ENCODE measurements around the gene LMBR1.

The LMBR1 gene

GRCh38 chr7:156682928-156683327 lies 210.1 kb downstream of the LMBR1 start:
- DNase-seq = no peak

GRCh38 chr7:156680281-156680680 lies 212.7 kb downstream of the LMBR1 start:
- DNase-seq = no peak

GRCh38 chr7:156677374-156678054 lies 215.5 kb downstream of the LMBR1 start:
- DNase-seq = no peak

GRCh38 chr7:156676263-156676662 lies 216.7 kb downstream of the LMBR1 start:
- DNase-seq = no peak

GRCh38 chr7:156675721-156676120 lies 217.3 kb downstream of the LMBR1 start:
- no peak for DNase-seq

- DNase-seq = no peak
Observed at GRCh38 chr7:156673902-156674301, 219.1 kb downstream of the LMBR1 start.

- no peak for DNase-seq
Observed at GRCh38 chr7:156673454-156673853, 219.5 kb downstream of the LMBR1 start.

- DNase-seq = no peak
Observed at GRCh38 chr7:156669035-156669828, 223.8 kb downstream of the LMBR1 start.

GRCh38 chr7:156668130-156668741 lies 224.7 kb downstream of the LMBR1 start:
- DNase-seq = no peak

- no peak for DNase-seq
Observed at GRCh38 chr7:156667110-156667426, 225.9 kb downstream of the LMBR1 start.

GRCh38 chr7:156666368-156667109 lies 226.4 kb downstream of the LMBR1 start:
- DNase-seq = no peak

GRCh38 chr7:156665101-156665500 lies 227.9 kb downstream of the LMBR1 start:
- DNase-seq = no peak

- no peak for DNase-seq
Observed at GRCh38 chr7:156662277-156662676, 230.7 kb downstream of the LMBR1 start.

- peak; percentile 21 for DNase-seq
Observed at GRCh38 chr7:156661637-156662036, 231.3 kb downstream of the LMBR1 start.

- no peak for DNase-seq
Observed at GRCh38 chr7:156659961-156660360, 233.0 kb downstream of the LMBR1 start.

- no peak for DNase-seq
Observed at GRCh38 chr7:156659203-156659602, 233.8 kb downstream of the LMBR1 start.

- DNase-seq = no peak
Observed at GRCh38 chr7:156657681-156658080, 235.3 kb downstream of the LMBR1 start.

GRCh38 chr7:156656598-156656997 lies 236.4 kb downstream of the LMBR1 start:
- DNase-seq = no peak

GRCh38 chr7:156655983-156656382 lies 237.0 kb downstream of the LMBR1 start:
- no peak for DNase-seq

GRCh38 chr7:156655251-156655650 lies 237.7 kb downstream of the LMBR1 start:
- no peak for DNase-seq

GRCh38 chr7:156654511-156655234 lies 238.3 kb downstream of the LMBR1 start:
- no peak for DNase-seq

- DNase-seq = no peak
Observed at GRCh38 chr7:156652886-156653568, 240.0 kb downstream of the LMBR1 start.
